GM12873 (cell line): Measurements from ENCODE around the gene FILIP1L.

Experiments
- TF ChIP-seq, protein P1 (sequence below): IDR thresholded peaks from 2 replicates; pipeline ENCODE4 v1.5.1; 2012; ENCODE audit warnings: low read depth, mild to moderate bottlenecking, moderate library complexity, low read length, control low read depth; ENCODE audit not compliant: insufficient read depth; ENCODE audit errors: missing control alignments

The FILIP1L gene

DNA sequence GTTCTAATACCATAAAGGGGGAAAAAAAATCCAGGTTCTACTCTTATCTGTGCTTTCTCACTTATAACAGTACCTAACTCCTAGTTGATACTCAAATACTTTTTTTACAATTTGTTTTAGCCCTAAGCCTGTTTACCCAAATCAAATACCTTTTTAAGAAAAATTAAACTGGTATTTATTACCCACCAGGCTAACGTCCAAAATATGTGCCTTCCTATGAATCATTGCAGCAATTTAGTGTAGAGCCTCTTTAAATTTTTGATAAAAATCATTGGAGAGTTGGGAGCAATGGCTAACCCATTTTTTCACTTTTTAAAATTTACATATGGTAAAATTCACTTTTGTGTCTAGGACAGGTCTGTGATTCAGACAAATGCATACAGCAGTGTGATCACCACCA is 27.9 kb downstream of the FILIP1L start:
- TF ChIP-seq, protein P1, sequence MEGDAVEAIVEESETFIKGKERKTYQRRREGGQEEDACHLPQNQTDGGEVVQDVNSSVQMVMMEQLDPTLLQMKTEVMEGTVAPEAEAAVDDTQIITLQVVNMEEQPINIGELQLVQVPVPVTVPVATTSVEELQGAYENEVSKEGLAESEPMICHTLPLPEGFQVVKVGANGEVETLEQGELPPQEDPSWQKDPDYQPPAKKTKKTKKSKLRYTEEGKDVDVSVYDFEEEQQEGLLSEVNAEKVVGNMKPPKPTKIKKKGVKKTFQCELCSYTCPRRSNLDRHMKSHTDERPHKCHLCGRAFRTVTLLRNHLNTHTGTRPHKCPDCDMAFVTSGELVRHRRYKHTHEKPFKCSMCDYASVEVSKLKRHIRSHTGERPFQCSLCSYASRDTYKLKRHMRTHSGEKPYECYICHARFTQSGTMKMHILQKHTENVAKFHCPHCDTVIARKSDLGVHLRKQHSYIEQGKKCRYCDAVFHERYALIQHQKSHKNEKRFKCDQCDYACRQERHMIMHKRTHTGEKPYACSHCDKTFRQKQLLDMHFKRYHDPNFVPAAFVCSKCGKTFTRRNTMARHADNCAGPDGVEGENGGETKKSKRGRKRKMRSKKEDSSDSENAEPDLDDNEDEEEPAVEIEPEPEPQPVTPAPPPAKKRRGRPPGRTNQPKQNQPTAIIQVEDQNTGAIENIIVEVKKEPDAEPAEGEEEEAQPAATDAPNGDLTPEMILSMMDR, result no peak

DNA sequence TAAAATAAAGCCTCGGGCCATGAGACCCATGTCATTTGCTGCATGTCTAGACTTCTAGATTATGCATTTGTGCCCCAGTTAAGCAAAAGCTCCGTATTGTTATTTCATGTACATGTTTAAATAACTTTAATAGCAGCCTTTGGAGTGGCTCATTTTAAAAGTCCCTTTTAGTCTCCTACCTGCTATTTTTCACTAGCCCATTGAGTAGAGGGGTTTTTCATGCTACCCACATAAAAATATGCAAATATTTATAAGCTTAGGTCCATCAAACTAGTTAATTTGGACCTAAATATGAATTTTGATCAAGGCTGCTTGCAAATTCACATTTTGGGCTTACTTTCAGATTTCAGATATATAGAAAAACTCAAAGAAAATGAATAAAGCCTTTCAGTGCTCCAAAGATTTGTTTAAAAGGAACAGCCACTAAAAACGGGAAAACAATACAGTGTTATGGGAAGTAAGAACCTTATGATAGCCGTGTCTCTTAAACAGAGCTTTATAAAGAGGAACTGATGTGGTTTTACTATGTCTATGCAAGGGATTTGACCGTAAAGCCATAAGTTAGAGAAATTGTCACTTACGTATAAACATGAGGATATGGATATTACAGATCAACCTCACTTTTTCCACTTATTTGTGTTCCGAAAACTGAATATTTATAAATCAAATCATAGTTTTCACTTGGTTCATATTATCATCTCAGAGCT is 30.0 kb downstream of the FILIP1L start:
- TF ChIP-seq, protein P1, result no peak

DNA sequence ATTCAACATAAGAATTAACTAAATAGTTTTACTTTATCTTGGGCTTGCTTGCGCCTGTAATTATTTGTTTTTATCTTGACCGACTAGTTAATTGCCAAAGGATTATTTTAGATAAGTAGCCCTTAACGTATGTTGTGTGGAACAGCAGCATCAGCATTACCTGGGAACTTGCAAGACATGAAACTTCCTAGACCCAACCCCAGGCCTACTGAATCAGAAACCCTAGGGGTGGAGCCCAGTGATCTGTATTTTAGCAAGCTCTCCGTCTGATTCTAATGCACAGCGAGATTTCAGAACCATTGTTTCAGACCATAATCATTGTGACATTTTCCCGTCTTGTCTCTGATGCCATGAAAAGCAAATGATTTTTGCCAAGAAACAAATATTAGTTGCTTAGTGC is 31.1 kb downstream of the FILIP1L start:
- TF ChIP-seq, protein P1, result no peak

DNA sequence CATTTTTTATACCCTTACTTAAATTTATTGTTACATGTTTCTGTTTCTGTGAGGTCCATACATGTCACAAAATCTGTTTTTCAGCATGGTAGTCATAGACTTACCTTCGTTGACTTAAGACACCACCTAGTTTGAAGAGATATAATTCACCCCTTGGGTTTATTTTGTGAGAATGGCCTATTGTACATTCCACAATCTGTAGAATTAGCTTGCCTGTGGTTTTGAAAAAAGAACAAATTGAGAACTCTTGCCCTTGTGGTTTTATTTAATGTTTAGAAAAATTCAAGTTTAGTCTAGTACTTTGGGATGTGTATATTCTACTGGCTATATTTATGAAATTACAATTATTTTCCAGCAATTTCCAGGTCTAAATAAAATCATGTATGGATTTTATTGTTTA is 31.6 kb downstream of the FILIP1L start:
- TF ChIP-seq, protein P1, result no peak

DNA sequence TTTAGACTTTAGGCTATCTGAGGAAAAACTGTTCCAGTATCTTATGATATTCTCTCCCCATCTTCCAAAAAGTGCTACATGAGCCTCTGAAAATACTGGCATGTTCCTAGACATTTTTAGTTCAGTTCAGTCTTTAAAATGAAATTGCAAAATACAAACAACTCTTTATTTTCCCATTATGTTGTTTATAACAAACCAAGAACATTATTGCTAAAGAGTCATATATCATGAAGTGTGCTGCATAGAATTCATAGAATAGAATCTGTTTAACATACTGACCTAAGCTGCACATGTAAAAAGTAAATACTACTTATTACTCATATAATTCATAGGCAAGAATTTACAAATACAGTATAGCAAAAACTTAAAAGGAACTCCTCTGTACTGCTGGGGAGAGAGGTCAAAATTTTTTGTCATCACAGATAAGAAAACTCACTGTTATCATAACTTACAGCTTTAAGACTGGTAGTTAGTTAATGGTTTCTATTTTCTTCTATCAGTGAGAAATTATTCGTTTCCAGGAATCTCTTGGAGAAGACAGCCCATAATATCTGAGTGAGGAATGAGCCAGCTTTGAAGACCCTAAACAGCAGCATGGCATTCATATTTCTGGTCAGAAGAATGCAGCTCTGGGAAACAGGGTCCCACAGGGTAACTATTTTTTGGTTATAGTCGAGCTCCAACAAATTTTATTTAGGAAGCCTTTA is 32.2 kb downstream of the FILIP1L start:
- TF ChIP-seq, protein P1, result no peak

DNA sequence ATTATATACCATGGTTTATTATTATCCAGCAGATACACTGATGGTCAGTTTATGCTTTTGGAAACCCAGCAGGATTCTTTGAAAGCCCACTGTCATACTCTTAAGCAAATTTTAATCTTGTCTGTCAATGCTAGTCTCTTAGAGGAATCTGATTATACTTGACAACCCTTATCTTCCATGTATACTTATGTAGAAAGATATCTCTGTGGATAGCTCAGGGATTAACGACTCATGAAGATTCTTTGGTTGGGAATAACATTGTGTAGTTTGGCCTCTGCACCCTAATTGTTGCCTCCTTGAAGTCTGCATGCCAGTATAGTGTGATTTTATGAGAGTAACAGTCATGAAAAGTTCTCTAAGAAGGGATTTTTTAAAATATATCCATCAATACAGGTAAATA is 33.0 kb downstream of the FILIP1L start:
- TF ChIP-seq, protein P1, result no peak

DNA sequence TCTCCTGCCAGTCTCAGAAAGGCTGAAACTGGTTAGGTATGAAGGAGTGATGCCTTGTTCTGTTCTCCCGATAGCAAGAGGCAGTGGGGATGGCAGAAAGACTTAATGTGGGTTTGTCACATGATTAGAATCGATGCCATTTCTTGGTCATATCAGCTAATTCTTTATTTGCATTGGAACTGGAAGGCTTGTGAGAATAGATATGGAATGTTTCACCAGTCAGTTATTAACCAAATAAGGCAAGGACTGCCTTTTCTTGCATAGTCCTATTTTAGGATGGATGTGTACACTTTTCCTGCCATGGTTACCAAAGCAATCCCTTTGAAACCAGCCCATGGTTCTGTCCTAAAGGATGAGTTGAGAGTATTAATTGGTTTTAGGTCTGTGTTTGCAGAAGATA is 33.7 kb downstream of the FILIP1L start:
- TF ChIP-seq, protein P1, result no peak
